Glomerular endothelial cell (primary cell): ENCODE results near the gene ABCF2. TPM values are rescaled to one million over a fixed set of nuclear protein-coding genes. Genes with fewer than 3 reads are reported as not detected.

Experiments used
- DNase-seq: peaks from one replicate; pipeline ENCODE4 v3.0.0-alpha.2; 2011; ENCODE audit warnings: low read depth, low spot score; ENCODE audit errors: extremely low read depth
- total RNA-seq: library from RNA; depleted of rRNA; stranded (reverse); fragments of >200 nt; gene quantifications from 2 replicates; pipeline ENCODE4 v1.2.3, GENCODE V29; 2015

ABCF2 gene
- total RNA-seq, 1 donor from 2014 or later: 58.3 TPM

DNA sequence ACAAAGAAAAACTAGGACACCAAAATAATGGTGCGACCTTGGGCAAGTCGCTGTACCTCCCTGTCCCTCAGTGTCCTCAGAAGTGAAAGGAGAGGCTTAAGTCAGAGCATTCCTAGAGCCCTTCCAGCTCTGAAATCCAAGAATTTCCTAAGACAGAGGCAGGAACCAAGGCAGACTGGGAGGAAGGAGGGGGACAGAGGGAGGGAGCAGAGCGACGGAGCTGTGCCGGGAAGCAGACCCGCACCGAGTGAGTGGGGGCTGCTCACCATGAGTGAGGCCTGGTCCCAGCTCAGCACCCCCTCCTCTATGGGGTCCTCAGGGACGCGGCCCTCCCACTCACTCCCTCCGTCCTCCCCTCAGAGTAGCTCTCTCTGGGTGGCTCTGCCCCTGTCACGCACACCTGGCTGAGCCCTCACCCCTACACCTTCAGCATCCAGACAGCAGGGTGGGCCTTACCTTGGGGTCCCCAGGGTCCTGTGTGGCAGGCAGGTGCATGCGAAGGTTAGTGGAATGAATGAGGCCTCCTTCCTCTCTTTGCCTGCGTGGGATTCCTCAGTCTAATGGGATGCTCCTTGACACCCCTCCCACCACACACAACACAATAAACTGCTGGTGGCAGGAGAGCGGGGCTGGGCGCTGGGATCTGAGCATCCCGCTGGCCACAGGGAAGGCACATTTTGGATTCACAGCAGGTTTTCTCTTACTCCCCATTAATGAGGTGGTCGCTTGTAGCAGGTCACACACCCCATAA lies 26.1 kb upstream of the ABCF2 start:
- no peak for DNase-seq

DNA sequence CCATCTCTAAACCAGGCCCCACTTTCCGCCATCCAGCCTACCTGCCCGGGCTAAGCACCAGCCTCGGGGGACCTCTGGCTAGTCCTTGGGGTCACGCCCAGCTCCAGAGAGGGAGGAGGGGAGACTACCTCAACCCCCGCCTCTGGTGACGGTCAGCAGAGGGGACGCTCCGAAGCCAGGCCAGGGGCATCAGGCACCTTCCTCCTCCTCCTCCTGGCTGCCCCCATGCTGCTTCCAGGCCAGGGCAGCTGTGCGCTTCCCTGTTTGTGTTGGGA lies 25.5 kb upstream of the ABCF2 start:
- no peak for DNase-seq

DNA sequence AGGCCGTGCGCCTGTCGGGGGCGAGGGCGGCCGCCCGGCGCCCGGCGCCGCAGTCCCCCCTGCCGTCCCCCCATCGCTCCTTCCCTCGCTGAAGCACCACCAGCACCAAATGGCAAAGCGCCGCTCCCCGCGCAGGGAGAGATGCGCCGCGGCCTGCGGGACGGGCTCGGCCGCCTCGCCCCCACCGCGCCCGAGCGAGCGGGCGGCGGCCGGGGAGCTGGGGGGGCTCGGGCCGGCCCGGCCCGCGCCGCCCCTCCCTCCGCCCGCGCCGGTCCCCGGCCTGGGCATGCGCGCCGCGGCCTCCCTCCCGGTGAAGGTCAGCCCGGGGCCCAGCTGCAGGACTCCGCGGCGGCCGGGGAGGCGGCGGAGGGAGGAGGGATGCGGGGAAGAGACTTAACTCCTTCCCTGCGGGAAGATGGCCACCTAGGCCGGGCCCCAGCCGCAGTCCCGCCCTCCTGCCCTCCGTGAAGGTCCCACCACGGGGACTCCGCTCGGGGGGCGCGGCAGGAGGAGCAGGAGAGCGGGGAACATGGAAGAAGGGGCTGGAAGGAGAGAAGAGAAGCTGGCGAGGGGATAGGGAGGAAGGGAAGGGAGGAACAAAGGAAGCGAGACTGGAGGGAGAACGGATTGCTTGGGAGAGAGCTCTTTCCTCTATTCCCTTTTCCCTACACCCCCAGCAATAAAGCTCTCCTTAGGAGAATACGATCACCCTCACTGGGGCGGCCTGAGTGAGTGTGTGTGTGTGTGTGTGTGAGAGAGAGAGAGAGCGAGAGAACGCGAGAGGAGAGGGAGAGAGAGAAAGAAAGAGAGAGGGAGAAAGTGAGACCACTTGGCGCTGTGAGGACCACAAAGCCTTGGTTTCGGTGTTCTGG lies 24.9 kb upstream of the ABCF2 start:
- no peak for DNase-seq

DNA sequence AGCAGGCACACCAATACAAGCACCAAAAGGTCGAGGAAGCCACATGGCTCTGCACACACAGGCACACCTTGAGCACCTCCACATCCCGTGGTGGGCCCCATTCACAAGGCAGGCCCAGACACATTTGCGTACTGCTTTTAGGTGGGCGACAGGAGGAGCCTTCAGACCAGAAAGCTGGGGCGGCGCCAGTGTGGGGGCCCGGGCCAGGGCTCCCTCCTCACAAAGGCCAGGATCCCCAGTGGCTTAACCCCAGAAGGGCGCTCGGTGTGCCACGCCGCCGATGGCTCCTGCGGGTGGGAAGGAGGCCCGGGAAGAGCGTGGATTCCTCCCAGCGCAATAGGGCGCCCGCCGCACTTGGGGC lies 24.3 kb upstream of the ABCF2 start:
- DNase-seq: no peak

DNA sequence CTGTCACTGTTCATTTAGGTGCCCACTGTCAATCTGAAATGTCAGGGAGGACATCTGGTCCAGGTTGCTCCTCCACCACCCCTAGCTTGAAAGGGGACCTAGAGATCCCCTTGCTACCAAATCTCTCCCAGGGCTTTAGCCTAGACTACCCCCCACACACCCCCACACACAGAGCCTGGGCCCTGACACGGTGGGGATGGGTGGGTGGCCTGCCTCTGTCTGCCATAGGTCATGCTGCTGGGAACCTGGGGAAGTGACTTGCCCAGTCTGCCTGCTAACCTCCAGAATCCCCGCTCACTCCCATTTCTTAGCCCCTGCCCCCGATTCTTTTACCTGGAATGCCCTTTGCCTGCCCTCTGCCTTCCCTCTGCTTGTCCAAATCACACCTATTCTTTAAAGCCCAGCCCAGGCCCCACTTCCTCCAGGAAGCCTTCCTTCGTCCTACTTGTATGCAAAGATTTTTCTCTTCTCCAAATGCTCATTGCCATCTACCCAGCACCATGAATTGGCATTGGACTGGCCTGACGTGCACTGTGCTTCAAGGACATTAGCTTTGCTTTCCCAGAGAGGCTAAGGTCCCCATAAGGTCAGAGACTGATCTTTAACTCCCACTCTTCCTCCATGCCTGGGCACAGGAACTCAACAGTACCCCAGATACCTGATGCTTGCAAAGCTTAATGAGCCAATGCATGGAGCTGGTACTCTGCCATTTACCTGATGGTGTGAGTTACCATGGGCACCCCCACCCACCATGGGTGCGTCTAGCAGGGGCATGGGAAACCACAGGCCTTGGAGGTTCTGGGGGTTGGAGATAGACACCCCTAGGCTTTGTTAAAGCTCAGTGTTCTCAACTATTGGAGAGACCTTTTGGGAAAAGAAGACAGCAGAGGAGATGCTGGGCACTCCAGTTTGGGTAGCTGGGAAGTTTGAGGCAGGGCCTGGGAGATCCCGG lies 23.5 kb upstream of the ABCF2 start:
- DNase-seq: no peak

DNA sequence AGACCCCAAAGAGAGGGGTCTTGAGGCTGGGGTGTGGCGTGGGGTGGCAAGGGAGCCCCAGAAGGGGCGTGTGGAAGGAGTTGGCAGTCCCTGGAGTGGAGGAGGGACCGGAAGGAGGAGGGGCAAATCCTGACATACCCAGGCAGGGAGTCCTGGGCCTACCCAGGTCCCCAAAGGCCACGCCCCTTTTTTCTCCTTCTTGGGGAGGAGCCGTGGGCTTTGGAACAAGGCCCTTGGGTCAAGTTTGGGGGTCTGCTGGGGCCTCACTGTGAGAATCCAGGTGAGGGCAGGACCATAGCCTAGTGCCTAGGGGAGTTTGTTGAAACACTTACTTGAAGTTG lies 22.7 kb upstream of the ABCF2 start:
- no peak for DNase-seq

DNA sequence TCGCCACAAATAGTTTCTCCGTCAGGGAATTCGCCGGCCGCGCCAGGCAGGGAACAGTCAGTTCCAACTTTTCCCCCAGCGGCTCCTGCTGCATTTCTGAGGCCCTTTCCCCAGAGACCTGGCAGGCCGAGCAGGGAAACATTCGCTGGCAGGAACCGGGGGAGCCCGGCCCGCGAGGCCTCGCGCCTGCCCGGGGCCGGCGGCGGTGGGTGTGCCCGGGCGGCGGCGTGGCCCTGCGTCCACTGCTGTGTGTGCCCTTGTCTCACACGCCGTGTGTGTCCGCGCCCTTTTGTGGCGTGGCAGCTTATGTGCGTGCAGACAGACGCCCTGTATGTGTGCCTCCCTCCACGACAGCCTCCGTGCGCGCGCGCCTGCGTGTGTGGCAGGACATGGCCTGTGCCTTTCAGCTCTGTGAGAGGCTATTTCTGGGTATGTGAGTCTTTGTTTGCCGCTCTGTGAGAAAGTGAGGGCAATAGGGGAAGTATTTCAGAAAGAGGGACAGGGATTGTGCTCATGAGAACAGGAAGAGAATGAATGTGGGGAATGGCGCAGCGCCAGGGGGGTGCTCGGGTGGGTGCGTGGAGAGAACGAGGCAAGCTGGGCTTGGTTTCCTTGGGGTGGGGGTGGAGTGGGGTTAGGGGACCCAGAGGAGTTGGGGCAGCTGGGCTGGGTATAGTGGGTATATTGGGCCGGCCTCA lies 22.2 kb upstream of the ABCF2 start:
- DNase-seq: no peak

DNA sequence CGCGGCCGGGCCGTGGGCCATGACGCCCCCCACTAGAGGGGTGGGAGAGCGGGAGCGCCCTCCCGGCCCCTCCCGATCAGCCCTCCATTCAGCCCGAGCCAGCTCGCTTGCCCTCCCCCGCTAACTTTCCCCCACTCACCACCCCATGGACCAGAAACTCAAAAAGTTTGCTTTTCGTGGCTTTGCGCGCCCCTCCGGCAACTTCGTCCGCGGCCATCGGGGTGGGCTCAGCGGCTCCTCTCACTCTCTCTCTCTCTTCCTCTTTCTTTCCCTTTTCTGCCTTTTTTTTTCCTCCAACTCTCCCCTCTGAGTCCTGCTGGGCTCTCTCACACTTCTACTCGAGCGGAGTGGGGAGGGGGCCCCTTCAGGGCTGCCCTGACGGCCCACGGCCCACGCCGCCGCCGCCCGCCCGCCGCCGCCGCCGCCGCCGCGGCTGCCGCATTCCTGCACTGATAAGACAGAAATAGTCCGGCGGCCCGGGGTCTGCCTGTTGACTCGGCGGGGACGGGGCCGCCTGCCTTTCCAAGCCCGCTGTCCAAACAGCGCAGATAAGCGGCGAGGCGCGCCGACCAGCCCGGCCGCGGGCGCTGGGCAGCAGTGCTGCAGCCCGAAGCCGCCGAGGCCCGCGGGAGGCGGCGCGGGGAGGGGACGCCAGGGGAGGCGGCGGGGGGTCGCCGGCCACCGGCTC lies 21.5 kb upstream of the ABCF2 start, which contains the start of gene SMARCD3:
Gene SMARCD3 (minus strand): TSS at position 349 of the 688 bp plus-strand sequence. CDS start 132 bp downstream, at position 217.
- no peak for DNase-seq

DNA sequence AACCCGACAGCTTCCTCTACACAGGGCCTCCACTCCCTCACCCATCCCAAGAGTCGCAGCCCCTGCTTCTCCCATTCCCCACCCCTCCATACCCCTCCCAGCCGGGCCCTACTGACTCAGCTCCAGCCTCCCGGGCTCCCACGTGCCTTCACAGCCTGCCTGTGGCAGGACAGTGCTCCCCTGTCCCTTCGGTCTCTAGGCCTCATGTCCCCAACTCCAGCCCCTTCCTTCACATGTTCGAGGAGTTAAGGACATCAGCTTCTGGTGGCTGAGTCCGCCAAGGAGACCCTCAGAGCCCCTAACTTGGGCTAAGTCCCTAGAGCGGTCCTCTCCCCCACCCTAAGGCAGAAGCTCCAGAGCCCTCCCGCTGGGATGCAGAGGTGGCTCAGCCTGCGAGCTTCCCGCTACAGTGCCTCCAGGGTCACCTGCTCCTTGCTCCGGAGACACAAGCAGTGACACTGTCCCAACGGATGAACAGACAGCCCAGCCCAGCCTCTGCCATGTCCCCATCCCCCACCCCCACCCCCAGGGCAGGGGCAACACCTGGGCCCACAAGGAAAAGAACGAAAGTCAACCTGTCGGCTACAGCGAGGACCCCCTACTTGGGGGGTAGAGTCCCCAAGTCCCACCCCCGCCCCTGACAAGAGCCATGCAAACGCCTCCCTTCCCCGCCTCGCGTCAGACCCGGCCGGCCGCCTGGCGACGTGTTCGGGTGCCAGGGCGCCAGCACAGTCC lies 20.8 kb upstream of the ABCF2 start:
- DNase-seq: no peak

DNA sequence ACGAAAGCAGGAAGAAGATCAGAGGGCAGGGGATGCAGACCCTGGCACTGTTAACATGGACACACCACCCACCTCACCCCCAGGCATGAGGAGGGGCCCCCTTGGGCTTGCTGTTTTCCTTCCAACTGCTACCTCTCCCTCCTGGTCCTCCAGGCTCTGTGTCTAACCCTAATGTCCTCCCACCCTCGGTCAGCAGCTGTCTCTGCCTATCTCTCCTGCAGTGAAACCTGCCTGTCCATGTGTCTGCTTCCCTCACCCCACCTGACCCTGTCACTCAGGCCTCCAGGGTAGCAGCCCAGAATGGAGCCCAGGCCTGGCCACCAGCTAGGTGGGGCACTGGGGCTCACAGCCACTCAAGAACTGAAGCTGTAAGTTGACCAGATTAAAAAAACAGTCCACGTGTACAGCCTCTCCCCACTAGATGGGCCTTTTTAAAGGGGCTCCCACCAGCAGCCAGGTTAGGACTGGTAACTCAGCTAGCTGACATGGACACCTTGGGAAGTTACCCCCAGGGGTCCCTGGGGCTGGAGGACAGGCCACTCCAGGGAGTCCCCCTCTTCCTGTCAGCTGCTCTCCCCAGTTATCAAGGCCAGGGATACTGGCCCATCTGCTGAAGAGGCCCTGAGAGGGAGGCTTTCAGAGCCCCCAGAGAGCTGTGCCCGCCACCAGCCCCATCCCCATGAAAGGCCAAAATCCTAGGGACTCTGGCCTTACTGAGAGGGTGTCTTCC lies 20.0 kb upstream of the ABCF2 start:
- DNase-seq: no peak

DNA sequence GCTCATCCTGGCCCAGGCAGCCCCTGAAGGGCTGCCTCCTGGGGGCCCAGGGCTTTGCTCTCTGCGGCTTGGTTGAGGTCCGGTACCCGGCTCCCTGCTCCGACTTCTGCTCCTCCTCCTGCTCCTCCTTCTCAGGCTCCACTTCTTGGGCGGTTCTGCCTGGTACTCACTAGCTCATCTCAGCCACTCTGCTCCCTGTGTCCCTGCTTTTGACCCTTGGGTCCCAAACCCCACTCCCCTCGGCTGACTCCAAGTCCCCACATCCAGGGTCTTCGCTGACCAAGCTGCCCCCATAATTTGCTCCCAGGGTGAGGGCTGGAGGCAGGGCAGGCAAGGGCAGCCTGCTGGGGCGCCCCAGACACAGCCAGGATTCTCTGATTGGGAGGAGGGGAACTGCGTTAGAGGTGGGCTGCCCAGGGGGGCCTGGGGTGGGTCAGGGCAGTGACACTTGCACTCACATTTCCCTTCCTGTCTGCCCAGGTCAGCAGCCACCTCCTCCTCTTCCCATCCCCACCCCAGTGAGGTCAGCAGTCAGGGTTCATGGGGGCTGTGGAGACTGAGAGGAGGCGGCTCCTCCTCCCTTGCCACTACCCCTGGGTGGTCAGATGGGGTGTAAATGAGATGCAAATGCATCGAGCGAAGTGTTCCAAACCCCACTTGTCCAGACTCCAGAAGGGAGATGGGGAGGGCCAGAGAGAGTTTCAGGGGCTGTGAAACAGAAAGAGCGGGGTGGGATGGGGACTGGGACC lies 19.3 kb upstream of the ABCF2 start:
- DNase-seq: no peak

DNA sequence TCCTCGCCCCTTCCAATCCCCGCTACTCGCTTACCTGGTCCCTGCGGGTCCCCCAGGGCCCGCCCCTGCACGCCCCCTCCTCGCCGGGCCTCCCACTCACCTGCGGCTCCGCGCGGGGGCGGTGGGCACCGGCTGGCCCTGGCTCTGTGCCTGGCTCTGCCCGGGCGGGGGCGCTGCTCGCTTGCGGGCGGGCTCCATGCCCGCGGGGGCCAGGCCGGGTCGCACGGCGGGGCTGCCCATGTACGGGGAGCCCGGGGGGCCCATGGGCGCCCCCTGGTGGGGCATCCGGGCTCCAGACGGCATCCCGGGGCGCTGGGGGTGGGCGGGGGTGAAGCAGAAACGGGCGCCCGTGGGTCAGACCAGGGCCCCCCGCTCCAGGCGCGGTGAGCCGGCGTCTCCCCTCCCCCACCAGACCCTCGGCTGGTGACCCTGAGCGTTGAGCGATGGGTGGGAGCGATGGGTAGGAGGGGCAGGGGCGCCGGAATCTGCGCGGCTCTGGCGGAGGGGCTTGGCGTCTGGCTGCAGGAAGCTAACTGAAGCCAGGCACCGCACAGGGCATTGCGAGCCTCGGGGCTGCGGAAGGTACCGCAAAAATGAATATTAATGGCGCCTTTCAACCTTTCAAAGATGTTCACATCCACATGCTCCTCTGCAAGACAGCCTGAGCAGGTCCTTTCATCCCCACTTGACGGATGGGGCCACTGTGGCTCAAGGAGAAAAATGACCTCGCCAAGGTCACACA lies 18.5 kb upstream of the ABCF2 start:
- no peak for DNase-seq

DNA sequence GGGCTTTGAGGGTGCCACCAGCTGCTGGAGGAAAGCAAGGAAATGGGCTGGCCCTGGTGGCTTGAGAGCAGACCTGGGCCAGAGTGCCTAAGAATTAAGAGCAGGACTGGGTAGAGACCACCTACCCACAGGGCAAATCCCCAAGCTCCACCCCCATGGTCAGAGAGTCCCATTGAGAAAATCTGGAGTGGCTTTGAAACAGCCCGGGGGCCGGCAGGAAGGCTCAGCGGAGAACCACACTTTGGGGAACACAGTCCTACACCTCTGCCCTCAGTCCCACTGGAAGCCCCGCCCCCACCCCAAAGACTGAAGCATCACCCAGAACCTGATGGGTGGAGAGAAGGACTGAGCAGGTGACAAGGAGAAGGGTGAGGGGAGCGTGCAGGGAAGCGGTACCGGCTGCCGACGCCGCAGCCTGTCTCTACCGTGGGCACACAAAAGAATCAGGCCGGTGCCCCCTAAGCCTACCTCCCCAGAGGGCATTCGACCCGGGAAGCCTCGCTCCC lies 17.9 kb upstream of the ABCF2 start:
- no peak for DNase-seq

DNA sequence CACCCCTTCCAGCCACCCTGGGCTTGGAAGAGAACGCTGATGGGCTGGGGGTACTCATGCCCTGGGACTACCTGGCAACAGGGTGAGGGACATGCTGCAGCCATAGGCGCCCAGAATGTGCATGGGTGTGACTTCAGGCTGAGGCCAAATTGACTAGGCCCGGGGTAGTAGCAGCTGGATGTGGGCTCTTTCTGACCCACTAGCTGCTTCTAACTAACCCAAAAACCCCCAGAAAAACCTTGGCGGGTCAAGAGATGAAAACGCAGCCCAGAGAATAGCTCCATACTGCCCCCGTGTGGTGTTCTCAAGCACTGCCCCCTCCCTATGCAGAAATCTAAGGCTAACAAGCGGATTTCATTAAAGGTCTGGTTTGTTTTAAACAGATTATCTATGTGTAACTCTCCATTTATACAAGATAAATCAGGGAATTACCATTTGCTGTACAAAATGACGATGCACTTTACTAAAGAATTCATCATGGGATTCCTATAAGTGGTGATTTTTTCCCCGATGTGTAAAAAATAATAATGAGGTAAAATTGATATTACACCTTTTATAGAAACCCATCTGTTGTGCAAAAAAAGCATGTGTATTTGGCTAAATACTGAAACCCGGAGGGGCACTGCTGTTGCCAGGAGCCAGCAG lies 17.3 kb upstream of the ABCF2 start:
- no peak for DNase-seq

DNA sequence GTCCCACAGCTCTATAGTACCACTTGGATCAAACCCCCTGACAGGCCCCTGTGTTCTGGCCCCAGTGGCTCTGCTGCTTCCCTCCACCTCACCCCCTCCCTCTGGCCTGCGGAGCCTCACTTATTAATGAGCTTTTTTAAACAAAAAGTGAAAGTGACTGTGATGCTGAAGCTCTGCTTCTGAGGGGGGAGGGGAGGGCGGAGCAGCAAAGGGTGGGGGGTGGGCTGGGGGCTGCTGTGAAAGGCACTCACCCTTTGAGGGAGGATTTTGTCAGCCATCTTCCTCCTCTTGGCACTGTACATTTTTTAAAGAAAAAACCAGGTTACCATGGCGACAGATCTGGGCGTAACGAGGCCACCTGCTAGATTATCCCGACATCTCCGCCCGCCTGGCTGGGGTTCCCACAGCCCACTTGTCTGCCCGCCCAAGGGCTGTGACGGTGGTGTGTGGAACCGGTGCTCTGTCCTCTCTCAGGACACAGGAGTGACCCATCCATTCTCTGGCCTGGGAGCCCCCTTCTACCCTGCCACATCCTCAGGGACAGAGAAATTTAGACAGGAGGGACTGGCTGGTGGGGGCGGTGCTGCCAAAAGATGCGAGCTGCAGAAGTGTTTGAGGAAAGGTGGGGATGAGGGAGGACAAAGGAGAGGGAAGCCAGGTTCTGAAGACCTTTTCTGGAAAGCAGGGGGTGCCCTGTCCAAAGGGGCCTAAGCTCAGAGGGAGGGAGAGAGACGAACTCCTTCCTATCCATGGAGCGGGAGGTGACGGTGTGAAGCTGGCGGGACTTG lies 16.6 kb upstream of the ABCF2 start:
- DNase-seq: no peak

DNA sequence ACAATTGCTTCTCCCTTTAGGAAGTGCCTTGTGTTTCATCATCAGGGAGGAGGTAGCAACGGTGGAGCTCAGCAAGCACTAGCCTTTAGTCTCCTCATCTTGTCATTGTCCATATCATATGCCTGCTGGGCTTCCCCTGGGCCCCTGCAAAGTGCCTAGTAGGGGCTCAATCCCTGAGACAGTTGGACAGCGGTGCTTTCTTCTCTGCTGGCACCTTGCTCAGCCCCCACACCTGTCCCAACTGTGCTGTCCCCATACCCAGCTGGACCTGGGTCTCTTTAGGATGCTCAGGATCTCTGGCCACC lies 16.0 kb upstream of the ABCF2 start:
- DNase-seq: no peak
